Ishikawa (cell line): ENCODE results near the gene SYCN.

Source experiments
- CEBPB ChIP-seq: IDR thresholded peaks from 2 replicates; pipeline ENCODE4 v1.6.1; 2012
- CREB1 ChIP-seq: IDR thresholded peaks from 2 replicates; pipeline ENCODE4 v1.6.1; 2012; ENCODE audit warnings: low read depth
- EGR1 ChIP-seq: IDR thresholded peaks from 2 replicates; pipeline ENCODE4 v1.6.1; 2012
- EP300 ChIP-seq: IDR thresholded peaks from 2 replicates; pipeline ENCODE4 v1.6.1; 2012; ENCODE audit warnings: borderline replicate concordance
- FOXM1 ChIP-seq: IDR thresholded peaks from 2 replicates; pipeline ENCODE4 v1.6.1; 2012; ENCODE audit warnings: low read depth, borderline replicate concordance
- MAX ChIP-seq: IDR thresholded peaks from 2 replicates; pipeline ENCODE4 v1.6.1; 2012
- NFIC ChIP-seq: IDR thresholded peaks from 2 replicates; pipeline ENCODE4 v1.6.1; 2012
- RAD21 ChIP-seq: IDR thresholded peaks from 2 replicates; pipeline ENCODE4 v1.6.1; 2012; ENCODE audit warnings: low read depth
- REST ChIP-seq: IDR thresholded peaks from 2 replicates; pipeline ENCODE4 v1.6.1; 2012; ENCODE audit warnings: low read depth, mild to moderate bottlenecking
- TAF1 ChIP-seq: IDR thresholded peaks from 2 replicates; pipeline ENCODE4 v1.6.1; 2012; ENCODE audit warnings: low read depth, mild to moderate bottlenecking
- TCF12 ChIP-seq: IDR thresholded peaks from 2 replicates; pipeline ENCODE4 v1.6.1; 2012; ENCODE audit warnings: low read depth
- TEAD4 ChIP-seq: IDR thresholded peaks from 2 replicates; pipeline ENCODE4 v1.6.1; 2012
- USF1 ChIP-seq: IDR thresholded peaks from 2 replicates; pipeline ENCODE4 v1.6.1; 2012
- YY1 ChIP-seq: IDR thresholded peaks from 2 replicates; pipeline ENCODE4 v1.6.1; 2012; ENCODE audit warnings: low read depth
- ZBTB7A ChIP-seq: IDR thresholded peaks from 2 replicates; pipeline ENCODE4 v1.6.1; 2012; ENCODE audit warnings: low read depth

The SYCN gene

GRCh38 chr19:39203372-39204341 is at the start of gene SYCN:
TSS of gene SYCN (minus strand) at chr19:39204263. CDS start at chr19:39204254, 9 bp downstream.
- TF ChIP-seq MAX (no peak), FOXM1 (no peak), CREB1 (no peak)

DNA sequence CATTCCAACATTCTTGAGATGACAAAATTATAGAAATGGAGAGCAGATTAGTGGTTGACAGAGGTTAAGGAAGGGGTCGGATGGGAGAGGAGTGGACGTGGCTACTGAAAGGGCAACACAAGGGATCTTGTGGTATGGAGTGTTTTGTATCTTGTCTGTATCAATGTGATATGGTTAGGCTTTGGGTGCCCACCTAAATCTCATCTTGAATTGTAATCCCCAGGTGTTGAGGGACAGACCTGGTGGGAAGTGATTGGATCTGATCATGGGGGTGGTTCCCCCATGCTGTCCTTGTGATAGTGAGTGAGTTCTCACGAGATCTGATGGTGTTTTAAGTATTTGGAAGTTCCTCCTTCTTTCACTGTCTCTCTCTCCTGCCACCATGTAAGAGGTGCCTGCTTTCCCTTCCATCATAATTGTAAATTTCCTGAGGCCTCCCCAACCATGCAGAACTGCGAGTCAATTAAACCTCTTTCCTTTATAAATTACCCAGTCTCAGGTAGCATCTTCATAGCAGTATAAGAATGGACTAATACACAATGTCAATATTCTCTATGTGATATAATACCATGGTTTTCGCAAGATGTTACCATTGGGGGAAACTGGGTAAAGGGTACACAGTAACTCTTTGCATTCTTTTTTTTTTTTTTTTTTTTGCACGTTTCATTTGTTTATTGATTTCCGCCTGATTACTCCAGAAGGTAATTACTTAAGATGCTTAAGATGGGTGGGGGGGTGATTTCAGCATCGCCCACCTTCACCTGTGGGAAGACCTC is 49.5 kb upstream of the SYCN start:
- no peak for TF ChIP-seq MAX
- no peak for TF ChIP-seq CREB1
- no peak for TF ChIP-seq TCF12
- TF ChIP-seq RAD21 = no peak
- no peak for TF ChIP-seq TAF1
- TF ChIP-seq TEAD4 = no peak
- no peak for TF ChIP-seq ZBTB7A
- no peak for TF ChIP-seq REST
- TF ChIP-seq YY1 = no peak
- TF ChIP-seq USF1 = no peak
- TF ChIP-seq EGR1 = no peak
- TF ChIP-seq EP300 = no peak

GRCh38 chr19:39252458-39252857 is 48.4 kb upstream of the SYCN start:
- TF ChIP-seq CREB1 (no peak), REST (no peak), CEBPB (no peak), USF1 (no peak), MAX (no peak), TAF1 (no peak), TCF12 (no peak), NFIC (no peak), FOXM1 (no peak), ZBTB7A (no peak)

DNA sequence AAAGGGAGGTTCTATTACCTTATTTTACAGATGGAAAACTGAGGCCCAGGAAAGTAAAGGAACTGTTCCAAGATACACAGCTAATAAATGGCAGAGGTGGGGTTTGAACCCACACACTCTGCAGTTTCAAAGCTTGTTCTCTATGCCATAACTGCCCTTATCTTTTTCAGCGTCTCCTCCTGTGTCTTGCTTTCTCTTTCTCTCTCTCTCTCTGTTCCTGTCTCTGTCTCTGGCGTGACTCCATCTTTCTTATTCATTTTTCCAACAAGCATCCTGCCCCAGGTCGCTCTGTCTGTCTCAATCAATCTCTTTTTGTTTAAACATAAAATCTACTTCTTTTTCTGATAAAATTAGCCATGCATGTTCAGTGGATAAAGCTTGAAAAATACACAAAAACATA is 47.8 kb upstream of the SYCN start:
- no peak for TF ChIP-seq USF1
- TF ChIP-seq CEBPB = no peak
- TF ChIP-seq TCF12 = no peak
- TF ChIP-seq TEAD4 = no peak
- TF ChIP-seq CREB1 = no peak
- TF ChIP-seq ZBTB7A = no peak
- TF ChIP-seq FOXM1 = no peak
- TF ChIP-seq TAF1 = no peak
- no peak for TF ChIP-seq NFIC
- no peak for TF ChIP-seq REST
